ENCODE results near the gene PHLDA2.

Gene PHLDA2

DNA sequence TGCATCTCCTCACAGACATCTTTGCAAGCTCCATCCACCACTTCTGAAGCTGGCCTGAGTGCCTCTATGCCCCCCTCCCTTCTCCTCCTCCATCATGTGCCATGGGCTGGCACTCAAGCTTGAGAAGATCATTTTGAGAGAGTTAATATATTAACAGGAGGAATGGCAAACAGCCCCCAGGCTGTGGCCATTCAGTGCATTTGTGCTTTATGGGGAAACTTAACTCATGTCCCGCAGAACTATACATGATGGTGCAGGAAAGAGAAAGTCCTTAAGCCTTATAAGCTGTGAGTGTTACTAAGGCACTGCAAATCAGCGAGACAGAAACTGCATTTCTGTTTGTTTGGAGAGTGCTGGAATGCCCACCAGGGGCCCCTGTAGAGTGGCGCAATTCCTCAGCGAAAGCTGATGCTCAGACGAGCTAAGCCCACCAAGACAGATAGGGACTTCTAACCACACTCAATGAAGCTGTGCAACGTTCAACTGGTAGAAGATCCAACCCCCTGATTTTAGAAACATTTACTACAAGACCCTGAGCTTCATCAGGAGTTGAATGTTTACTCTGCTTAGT lies 26.8 kb upstream of the PHLDA2 start:
- CTCF ChIA-PET = interaction anchor here (0.6 to 1.7 kb wide), 7 partner anchors 10 to 423 kb away, joined by 3 to 6 read pairs (median 3); no protein-coding TSS in a partner anchor

DNA sequence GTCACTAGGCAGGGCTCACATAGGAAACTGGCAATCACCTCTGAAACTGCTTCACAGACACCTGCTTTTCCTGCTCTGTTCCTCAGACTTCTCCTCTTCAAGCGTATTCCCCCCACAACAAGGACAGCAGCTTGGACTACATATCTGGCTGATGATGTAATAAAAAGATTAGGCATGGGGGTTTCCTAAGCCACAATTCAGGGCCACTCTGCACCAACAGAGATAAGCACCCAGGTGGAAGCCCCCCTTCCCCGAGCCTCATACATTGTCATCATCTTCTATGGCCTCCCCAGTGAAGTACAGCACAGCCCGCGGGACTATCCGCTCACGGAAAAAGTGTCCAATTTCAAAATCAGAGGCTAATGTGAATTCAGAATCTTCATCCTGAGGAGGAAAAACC lies 25.0 kb upstream of the PHLDA2 start:
- no peaks in the 10 kb centered on the region for H3K9me3 ChIP-seq (ENCODE audit: control insufficient read depth, insufficient read depth, low read depth, low read length)
- no peaks in the 10 kb centered on the region for H3K4me1 ChIP-seq (ENCODE audit: control insufficient read depth, insufficient read depth, low read length)
- no peak overlapping the region for H3K27ac ChIP-seq (ENCODE audit: extremely low read depth, low read depth, low read length)
- TF ChIP-seq ZNF174 (tag by site-specific recombination; IDR thresholded peaks at IDR 0.05) (no peak), ZXDB (tag by site-specific recombination; IDR thresholded peaks at IDR 0.05) (peak; percentile 99)
- ChIA-PET POLR2A (no interaction called here), CTCF (interaction anchor here (0.6 to 2.3 kb wide), 5 partner anchors 10 to 262 kb away, joined by 3 to 6 read pairs (median 5); no protein-coding TSS in a partner anchor)
- peaks cover 6 to 100% of the 10 kb centered on the region in 2 experiments; a peak in 2 of 3 replicates for H3K36me3 ChIP-seq (ENCODE audit: control insufficient read depth in 2 of 2, insufficient read depth in 1 of 2, low read length in 2 of 2)
- no peak overlapping the region for H3K4me3 ChIP-seq (ENCODE audit: low read depth, low read length)

More for the DNA sequence above, 26.8 kb upstream of the PHLDA2 start:
- no peak overlapping the region for H3K4me3 ChIP-seq (ENCODE audit: low read depth, low read length)
- no peaks in the 10 kb centered on the region for H3K4me1 ChIP-seq (ENCODE audit: control insufficient read depth, insufficient read depth, low read length)
- TF ChIP-seq ZNF610 (tag by site-specific recombination; IDR thresholded peaks at IDR 0.05; ENCODE audit: borderline replicate concordance) (no peak), ZNF155 (tag by site-specific recombination; IDR thresholded peaks at IDR 0.05) (no peak), ZFP3 (tag by site-specific recombination; IDR thresholded peaks at IDR 0.05; ENCODE audit: low read depth) (no peak), ZEB2 (tag by site-specific recombination; IDR thresholded peaks at IDR 0.05) (no peak), ZNF146 (tag by site-specific recombination; IDR thresholded peaks at IDR 0.05) (no peak), KLF16 (tag by site-specific recombination; IDR thresholded peaks at IDR 0.05) (no peak), SP7 (tag by site-specific recombination; IDR thresholded peaks at IDR 0.05) (no peak), ZNF10 (tag by site-specific recombination; IDR thresholded peaks at IDR 0.05) (no peak), ZNF664 (tag by site-specific recombination; IDR thresholded peaks at IDR 0.05) (no peak)
- TF ChIP-seq, protein P1, sequence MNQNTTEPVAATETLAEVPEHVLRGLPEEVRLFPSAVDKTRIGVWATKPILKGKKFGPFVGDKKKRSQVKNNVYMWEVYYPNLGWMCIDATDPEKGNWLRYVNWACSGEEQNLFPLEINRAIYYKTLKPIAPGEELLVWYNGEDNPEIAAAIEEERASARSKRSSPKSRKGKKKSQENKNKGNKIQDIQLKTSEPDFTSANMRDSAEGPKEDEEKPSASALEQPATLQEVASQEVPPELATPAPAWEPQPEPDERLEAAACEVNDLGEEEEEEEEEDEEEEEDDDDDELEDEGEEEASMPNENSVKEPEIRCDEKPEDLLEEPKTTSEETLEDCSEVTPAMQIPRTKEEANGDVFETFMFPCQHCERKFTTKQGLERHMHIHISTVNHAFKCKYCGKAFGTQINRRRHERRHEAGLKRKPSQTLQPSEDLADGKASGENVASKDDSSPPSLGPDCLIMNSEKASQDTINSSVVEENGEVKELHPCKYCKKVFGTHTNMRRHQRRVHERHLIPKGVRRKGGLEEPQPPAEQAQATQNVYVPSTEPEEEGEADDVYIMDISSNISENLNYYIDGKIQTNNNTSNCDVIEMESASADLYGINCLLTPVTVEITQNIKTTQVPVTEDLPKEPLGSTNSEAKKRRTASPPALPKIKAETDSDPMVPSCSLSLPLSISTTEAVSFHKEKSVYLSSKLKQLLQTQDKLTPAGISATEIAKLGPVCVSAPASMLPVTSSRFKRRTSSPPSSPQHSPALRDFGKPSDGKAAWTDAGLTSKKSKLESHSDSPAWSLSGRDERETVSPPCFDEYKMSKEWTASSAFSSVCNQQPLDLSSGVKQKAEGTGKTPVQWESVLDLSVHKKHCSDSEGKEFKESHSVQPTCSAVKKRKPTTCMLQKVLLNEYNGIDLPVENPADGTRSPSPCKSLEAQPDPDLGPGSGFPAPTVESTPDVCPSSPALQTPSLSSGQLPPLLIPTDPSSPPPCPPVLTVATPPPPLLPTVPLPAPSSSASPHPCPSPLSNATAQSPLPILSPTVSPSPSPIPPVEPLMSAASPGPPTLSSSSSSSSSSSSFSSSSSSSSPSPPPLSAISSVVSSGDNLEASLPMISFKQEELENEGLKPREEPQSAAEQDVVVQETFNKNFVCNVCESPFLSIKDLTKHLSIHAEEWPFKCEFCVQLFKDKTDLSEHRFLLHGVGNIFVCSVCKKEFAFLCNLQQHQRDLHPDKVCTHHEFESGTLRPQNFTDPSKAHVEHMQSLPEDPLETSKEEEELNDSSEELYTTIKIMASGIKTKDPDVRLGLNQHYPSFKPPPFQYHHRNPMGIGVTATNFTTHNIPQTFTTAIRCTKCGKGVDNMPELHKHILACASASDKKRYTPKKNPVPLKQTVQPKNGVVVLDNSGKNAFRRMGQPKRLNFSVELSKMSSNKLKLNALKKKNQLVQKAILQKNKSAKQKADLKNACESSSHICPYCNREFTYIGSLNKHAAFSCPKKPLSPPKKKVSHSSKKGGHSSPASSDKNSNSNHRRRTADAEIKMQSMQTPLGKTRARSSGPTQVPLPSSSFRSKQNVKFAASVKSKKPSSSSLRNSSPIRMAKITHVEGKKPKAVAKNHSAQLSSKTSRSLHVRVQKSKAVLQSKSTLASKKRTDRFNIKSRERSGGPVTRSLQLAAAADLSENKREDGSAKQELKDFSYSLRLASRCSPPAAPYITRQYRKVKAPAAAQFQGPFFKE (tag by site-specific recombination; IDR thresholded peaks at IDR 0.05; ENCODE audit: borderline replicate concordance) = no peak
- TF ChIP-seq, protein P2, sequence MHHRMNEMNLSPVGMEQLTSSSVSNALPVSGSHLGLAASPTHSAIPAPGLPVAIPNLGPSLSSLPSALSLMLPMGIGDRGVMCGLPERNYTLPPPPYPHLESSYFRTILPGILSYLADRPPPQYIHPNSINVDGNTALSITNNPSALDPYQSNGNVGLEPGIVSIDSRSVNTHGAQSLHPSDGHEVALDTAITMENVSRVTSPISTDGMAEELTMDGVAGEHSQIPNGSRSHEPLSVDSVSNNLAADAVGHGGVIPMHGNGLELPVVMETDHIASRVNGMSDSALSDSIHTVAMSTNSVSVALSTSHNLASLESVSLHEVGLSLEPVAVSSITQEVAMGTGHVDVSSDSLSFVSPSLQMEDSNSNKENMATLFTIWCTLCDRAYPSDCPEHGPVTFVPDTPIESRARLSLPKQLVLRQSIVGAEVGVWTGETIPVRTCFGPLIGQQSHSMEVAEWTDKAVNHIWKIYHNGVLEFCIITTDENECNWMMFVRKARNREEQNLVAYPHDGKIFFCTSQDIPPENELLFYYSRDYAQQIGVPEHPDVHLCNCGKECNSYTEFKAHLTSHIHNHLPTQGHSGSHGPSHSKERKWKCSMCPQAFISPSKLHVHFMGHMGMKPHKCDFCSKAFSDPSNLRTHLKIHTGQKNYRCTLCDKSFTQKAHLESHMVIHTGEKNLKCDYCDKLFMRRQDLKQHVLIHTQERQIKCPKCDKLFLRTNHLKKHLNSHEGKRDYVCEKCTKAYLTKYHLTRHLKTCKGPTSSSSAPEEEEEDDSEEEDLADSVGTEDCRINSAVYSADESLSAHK (tag by site-specific recombination; IDR thresholded peaks at IDR 0.05) = no peak
- no peaks in the 10 kb centered on the region for H3K9me3 ChIP-seq (ENCODE audit: control insufficient read depth, insufficient read depth, low read depth, low read length)
- no peak overlapping the region for H3K27ac ChIP-seq (ENCODE audit: extremely low read depth, low read depth, low read length)
- POLR2A ChIA-PET = interaction anchor here (1.2 kb wide), 1 partner anchor 13 kb away, joined by 3 read pairs; no protein-coding TSS in a partner anchor
- peaks cover 6 to 100% of the 10 kb centered on the region in 2 experiments; a peak in 2 of 3 replicates for H3K36me3 ChIP-seq (ENCODE audit: control insufficient read depth in 2 of 2, insufficient read depth in 1 of 2, low read length in 2 of 2)

DNA sequence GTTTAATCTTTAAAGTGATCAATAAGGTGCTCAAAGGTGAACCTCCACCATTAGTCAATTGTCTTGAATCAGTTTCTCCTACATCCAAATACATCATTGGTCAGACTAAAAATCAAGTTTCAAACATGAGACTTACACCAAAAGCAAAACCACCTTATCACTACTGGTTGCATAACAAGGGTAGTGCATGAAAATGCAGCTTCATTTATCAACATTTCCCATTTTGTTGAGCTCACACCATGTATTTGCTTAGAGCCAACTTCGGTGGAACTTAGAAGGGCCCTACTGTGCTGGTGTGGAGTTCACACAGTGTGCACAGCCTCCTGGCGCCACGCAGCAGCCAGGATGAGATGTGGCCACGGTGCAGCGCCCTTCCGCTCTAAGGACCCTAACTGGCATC lies 23.1 kb upstream of the PHLDA2 start:
- Histone ChIP-seq H3K9me3 (ENCODE audit: control insufficient read depth, insufficient read depth, low read depth, low read length) (no peaks in the 10 kb centered on the region), H3K27ac (ENCODE audit: extremely low read depth, low read depth, low read length) (no peak overlapping the region), H3K4me3 (ENCODE audit: low read depth, low read length) (no peak overlapping the region), H3K36me3 (ENCODE audit: control insufficient read depth in 2 of 2, insufficient read depth in 1 of 2, low read length in 2 of 2) (peaks cover 6 to 100% of the 10 kb centered on the region in 2 experiments; a peak in 2 of 3 replicates), H3K4me1 (ENCODE audit: control insufficient read depth, insufficient read depth, low read length) (no peaks in the 10 kb centered on the region)
- TF ChIP-seq FEZF1 (tag by site-specific recombination; IDR thresholded peaks at IDR 0.05) = no peak
- TF ChIP-seq ZNF747 (tag by site-specific recombination; IDR thresholded peaks at IDR 0.05) = no peak
- TF ChIP-seq ZNF558 (tag by site-specific recombination; IDR thresholded peaks at IDR 0.05) = no peak
- ChIA-PET POLR2A (no interaction called here), CTCF (interaction anchor here (0.6 to 2.3 kb wide), 3 partner anchors 23 to 647 kb away, joined by 4 to 8 read pairs (median 6); partner anchors contain the start of gene PHLDA2)
